ENCODE results near the gene RALGPS1. TPM values are rescaled to one million over a fixed set of nuclear protein-coding genes. Genes with fewer than 3 reads are reported as not detected.
"Not testable (repeated sequence)": the region's sequence is repeated elsewhere in the genome, so short reads cannot be mapped to it uniquely, and the experiment has no call there.

Gene RALGPS1
- total RNA-seq, 2 donors from 2014 or later = 12.5 TPM

DNA sequence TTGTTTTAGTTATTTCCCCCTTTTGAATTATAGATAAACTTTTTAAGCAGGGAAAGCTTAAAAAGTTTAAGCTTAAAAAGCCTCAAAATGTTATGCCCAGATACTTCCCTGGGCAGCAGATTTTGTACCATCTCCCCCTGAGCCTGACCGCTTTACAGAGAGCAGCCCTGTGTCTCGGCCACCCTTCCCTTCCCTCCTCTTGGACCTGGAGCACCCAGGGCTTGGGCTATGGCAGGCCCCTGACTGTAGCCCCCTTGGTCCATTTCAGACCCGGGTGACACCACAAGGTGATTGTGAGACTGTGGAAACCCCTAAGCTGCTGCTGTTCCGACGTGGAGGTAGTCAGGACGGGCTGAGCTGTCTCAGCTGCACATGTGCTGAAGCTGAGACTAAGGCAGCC is 97.7 kb downstream of the RALGPS1 start:
- ATAC-seq (no peak), DNase-seq (no peak)
- intact Hi-C loops (cut with DNase I) = no loop called here

DNA sequence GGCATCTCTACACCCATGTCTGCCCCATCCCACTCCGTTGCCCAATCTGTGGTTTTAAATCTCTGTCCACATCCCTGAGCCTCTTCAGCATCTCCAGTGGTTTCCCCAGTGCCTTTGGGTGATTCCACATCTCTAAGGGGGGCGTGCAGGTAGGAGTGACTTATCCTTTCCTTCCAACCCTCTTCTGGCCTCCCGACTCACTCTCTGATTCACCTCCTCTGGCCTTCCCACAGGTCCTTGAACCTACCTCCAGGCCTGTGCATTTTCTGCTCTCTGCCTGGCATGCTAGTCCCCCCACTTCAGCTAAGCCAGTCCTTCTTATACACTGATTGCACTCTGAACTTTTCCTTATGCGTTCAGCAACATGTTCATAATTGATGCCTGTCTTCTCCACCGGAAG is 99.0 kb downstream of the RALGPS1 start:
- intact Hi-C loops (cut with DNase I) = no loop called here
- no peak for ATAC-seq

DNA sequence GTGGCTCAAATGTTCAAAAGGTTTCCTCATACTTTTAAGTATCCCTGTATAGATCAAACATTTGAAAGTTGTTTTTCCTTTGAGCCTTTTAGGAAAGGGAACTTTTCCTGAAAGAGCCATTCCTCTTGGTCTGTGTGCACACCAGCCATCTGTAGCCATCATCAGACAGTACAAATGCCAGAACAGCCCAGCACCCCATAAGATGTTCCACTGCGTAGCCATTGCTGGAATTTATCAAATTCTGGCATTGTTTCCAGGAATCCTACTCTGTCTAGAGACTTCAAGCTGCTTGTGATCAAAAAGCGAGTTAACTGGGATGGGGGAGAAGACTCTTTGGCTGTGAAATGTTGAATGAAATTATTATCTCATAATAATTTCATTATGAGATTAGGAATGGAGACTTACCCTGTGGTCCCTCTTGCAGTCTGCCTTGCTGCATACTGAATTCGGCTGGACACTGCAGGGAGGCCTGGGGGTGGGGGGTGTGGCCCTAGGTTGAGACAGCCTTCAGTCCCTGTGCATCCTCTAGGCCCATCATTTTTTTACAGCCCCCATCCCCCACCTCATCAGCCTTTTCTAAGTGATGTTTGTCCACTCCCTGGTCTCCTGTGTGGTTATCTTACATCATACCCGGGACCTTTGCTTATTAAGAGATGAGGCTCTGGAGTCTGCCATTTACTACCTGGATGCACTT is 99.8 kb downstream of the RALGPS1 start:
- ATAC-seq (peak in 1 of 2 donors; percentile 23), DNase-seq (no peak)
- intact Hi-C loops (cut with DNase I) = no loop called here

More for the DNA sequence above, 99.0 kb downstream of the RALGPS1 start:
- DNase-seq = no peak

GRCh38 chr9:127014910-127015540 is 100.4 kb downstream of the RALGPS1 start:
- intact Hi-C loops (cut with DNase I) = no loop called here
- DNase-seq = no peak

GRCh38 chr9:127015921-127016512 is 101.4 kb downstream of the RALGPS1 start:
- DNase-seq = no peak

More at GRCh38 chr9:127014910-127015540, 100.4 kb downstream of the RALGPS1 start:
- ATAC-seq = no peak

GRCh38 chr9:127017979-127018378 is 103.4 kb downstream of the RALGPS1 start:
- intact Hi-C loops (cut with DNase I); DNase-seq: not testable (repeated sequence)

More at GRCh38 chr9:127015921-127016512, 101.4 kb downstream of the RALGPS1 start:
- intact Hi-C loops (cut with DNase I) = no loop called here
- peak in 1 of 2 donors; percentile 59 for ATAC-seq

DNA sequence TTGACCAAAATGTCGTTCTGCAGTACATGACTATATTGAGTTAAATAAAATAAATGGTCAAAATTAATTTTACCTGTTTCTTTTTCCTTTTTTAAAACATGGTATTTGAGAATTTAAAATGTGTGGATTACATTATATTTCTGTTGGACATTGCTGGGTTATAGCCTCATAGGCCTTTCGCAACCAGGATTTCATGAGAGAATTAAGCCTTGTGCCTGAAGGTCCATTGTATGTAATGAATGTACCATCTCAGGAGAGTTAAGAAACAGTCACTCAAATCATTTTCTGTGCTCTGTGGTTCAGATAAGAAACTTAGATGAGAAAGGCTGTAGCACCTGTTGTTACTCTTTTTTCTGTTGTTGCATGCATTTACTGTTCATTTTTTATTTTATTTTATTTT is 104.4 kb downstream of the RALGPS1 start:
- ATAC-seq (no peak), DNase-seq (no peak)
- intact Hi-C loops (cut with DNase I) = no loop called here

More at GRCh38 chr9:127017979-127018378, 103.4 kb downstream of the RALGPS1 start:
- not testable (repeated sequence) for ATAC-seq

- ATAC-seq (no peak), DNase-seq (no peak)
- intact Hi-C loops (cut with DNase I) = no loop called here
These were observed 105.6 kb downstream of the RALGPS1 start for GRCh38 chr9:127020036-127020801.

- ATAC-seq = no peak
- no peak for DNase-seq
- intact Hi-C loops (cut with DNase I) = no loop called here
These were observed 106.2 kb downstream of the RALGPS1 start for GRCh38 chr9:127020802-127021078.

GRCh38 chr9:127021664-127022363 is 107.2 kb downstream of the RALGPS1 start:
- ATAC-seq = peak; percentile 99 to 100
- intact Hi-C loops (cut with DNase I) = no loop called here
- peak; percentile 91 for DNase-seq

- intact Hi-C loops (cut with DNase I) = no loop called here
- ATAC-seq = peak in 1 of 2 donors; percentile 50
- DNase-seq = peak; percentile 45
These were observed 108.5 kb downstream of the RALGPS1 start for GRCh38 chr9:127022913-127023660.

DNA sequence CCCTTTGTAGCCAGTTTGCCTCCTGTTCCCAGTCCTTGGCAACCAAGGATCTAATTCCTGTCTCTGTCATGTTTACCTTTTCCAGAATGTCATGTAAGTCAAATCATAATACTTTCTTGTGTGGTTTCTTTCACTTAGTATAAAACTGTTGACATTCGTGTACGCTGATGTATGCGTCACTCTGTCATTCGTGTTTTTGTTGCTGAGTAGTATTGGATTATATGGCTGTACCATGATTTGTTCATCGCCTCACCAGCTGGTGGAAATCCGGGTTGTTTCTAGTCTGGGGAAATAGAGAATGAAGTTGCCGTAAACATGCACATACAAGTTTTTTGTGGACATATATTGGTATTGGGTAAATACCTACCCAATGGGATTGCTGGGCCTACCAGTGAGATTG is 110.5 kb downstream of the RALGPS1 start:
- intact Hi-C loops (cut with DNase I) = no loop called here
- no peak for DNase-seq
- ATAC-seq = no peak

GRCh38 chr9:127027694-127028093 is 113.1 kb downstream of the RALGPS1 start:
- intact Hi-C loops (cut with DNase I) = no loop called here
- no peak for ATAC-seq
- DNase-seq = no peak

DNA sequence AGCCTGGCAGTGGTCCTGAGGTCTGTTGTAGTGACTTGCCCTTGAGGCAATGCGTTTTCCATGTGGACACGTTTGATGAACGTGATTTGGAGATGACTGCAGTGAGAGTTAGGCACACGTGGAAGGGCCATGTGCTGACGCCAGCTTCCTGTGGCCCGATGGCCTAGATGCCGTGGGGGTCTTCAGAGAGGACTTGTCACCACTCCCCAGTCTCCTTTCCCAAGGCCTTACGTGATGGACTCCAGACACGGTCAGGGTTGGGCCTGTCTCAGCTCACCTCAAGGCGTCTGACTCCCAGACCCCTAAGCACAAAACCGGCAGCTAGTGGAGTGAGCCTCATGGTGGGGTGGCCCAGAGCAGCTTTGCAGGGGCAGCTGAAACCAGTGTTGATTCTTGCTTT is 115.0 kb downstream of the RALGPS1 start:
- no peak for ATAC-seq
- intact Hi-C loops (cut with DNase I) = no loop called here
- no peak for DNase-seq

DNA sequence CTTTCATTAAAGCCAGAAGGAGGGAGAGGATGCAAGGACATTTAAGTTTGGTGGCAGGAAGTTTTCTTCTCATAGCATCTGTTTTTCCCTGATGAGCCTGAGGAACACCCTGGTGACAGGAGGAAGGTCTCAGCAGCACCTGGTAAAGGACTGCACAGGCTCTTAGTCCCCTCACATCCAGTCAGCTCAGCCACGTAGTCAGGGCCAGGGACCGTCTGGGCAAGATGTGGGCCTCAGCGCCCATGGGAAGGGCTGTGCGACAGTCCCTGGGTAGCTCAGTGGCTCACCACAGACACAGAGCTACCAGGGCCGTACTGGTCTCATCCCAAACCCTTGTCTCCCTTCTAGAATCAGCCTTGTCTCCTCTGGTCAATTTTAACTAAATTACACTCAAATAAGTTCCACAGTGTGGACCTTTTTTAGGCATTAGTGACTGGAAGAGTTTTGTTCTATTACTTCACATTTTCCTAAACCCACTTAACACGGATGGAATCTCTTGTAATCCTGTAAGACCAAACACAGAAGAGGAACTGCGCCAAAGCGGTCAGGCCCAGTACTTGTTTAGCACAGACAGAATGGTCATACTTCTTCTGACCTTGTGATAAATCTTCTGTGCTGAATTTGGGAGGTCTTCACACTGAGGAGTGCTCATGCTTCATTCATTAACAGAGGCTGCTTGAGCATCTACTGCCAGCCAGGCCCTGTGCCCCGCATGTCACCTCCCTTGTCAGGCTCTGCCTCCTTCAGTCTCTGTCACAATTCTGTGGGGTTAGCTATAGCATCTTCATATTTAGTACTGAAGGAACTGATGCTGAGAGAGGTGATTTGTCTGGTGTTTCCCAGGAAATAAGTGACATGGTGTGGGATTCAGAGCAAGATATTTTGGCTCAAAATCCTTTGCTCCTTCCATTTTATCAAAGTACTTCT is 116.5 kb downstream of the RALGPS1 start:
- DNase-seq = no peak
- intact Hi-C loops (cut with DNase I) = no loop called here
- no peak for ATAC-seq

DNA sequence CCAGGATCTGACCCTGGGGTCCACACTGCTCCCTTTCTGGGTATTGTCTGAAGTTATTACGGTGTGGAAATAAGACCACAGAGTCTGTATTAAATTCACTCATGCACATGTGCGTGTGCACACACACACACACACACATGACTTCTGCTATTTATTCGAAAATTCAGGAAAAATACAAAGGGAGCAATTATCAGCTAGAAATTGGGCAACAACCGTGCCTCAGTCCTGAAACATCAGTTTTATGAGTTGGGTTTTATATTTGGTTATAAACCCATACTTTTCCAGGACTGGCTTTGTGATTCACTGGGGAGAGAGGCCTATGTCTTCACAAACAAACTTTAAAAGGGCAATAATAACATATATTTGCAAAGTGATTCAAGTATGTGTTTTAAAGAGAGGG is 117.7 kb downstream of the RALGPS1 start:
- DNase-seq = no peak
- no peak for ATAC-seq
- intact Hi-C loops (cut with DNase I) = no loop called here

GRCh38 chr9:127033061-127033460 is 118.5 kb downstream of the RALGPS1 start:
- intact Hi-C loops (cut with DNase I) = no loop called here
- no peak for DNase-seq
- no peak for ATAC-seq

DNA sequence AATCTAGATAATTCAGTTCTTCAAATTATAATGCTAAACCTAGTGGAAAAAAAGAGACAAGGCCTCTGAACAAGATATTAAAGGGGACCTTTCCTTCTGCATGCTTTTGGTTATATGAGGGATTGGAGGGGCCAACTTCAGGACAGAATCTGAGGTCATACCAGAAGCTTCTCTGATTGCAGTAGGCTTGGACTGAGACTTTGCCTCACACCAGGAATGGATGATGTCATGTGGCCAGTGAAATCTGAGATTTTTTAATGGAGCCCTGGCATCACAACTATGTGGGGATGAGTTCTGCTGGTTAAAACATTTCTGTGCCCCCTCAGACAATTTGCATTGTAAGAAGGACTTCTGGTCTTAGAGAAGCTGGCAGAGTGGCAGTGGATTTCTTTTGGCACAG is 119.2 kb downstream of the RALGPS1 start:
- intact Hi-C loops (cut with DNase I) = no loop called here
- no peak for ATAC-seq

More for the DNA sequence above, 119.2 kb downstream of the RALGPS1 start:
- DNase-seq = no peak
